HCT116 (cell line): ENCODE measurements around the gene CRADD. TPM values are rescaled to one million over a fixed set of nuclear protein-coding genes. Genes with fewer than 3 reads are reported as not detected.

ENCODE experiments used
- ATAC-seq: fragments of 200-7000 bp; cut with Tn5 transposase; 2 replicates; pipeline ENCODE4 v1.9.1; 2020; ENCODE audit warnings: mild to moderate bottlenecking, moderate library complexity
- BruUV-seq: library from RNA; stranded (reverse); fragments of 400-500 nt; replicated peaks from 2 replicates; lab custom pipeline; 2021; lab: Mats Ljungman, UMichigan
- CTCF ChIA-PET: fragments of 300-600 bp; sonication (Branson Sonifier 250); formaldehyde crosslinking; loops from one replicate; lab custom pipeline; 2021; ENCODE audit warnings: antibody characterized with exemption; lab: Charles Lee
- POLR2A ChIA-PET: fragments of 300-600, 350-600 bp; sonication (Branson Sonifier 250); formaldehyde crosslinking; loops from one replicate; lab custom pipeline; 2021; ENCODE audit warnings: antibody characterized with exemption; lab: Charles Lee
- RAD21 ChIA-PET, 2 experiments: fragments of 300-600 bp; sonication (Branson Sonifier 250); formaldehyde crosslinking; loops; one replicate each; lab custom pipeline; 2023; ENCODE audit warnings: low total read pairs in 2 of 2; ENCODE audit not compliant: uncharacterized antibody in 2 of 2, unreplicated experiment in 2 of 2, low non-redundant PET in 1 of 2; lab: Charles Lee
- DNase-seq: peaks from one replicate; pipeline ENCODE4 v3.0.0-alpha.2; 2010; ENCODE audit warnings: low read depth, low spot score
- H2AFZ ChIP-seq: fragments of 200-600 bp; shearing (Covaris generic), sonication (generic); 2 replicates; pipeline ENCODE4 v1.6.1; 2017; ENCODE audit warnings: low read depth, mixed run types, mixed read lengths, antibody characterized with exemption, low read length; ENCODE audit not compliant: poor library complexity, severe bottlenecking
- H3K27ac ChIP-seq: 2 replicates; pipeline ENCODE4 v1.5.1; 2012; ENCODE audit warnings: low read depth, low read length
- H3K27me3 ChIP-seq: fragments of 200-600 bp; sonication (generic); 2 replicates; pipeline ENCODE4 v1.6.1; 2016; ENCODE audit warnings: mixed run types, low read length, mixed read lengths; ENCODE audit not compliant: insufficient read depth
- H3K36me3 ChIP-seq, 2 experiments: fragments of 200-500 bp in 1 of 2; fragments of 200-600 bp in 1 of 2; sonication (Bioruptor generic) in 1 of 2; sonication (generic) in 1 of 2; 2 replicates each; pipeline versions ENCODE4 v1.5.1 to v1.6.1; 2014 to 2016; ENCODE audit warnings: low read length in 2 of 2, inconsistent platforms in 1 of 2, mixed read lengths in 1 of 2, mixed run types in 1 of 2; ENCODE audit not compliant: insufficient read depth in 2 of 2, control insufficient read depth in 1 of 2
- H3K4me1 ChIP-seq, 2 experiments: fragments of 200-600 bp in 1 of 2; sonication (generic) in 1 of 2; 2 replicates each; pipeline versions ENCODE4 v1.5.1 to v1.6.1; 2012 to 2017; ENCODE audit warnings: low read length in 2 of 2, inconsistent platforms in 1 of 2, mild to moderate bottlenecking in 1 of 2, mixed read lengths in 1 of 2, mixed run types in 1 of 2, moderate library complexity in 1 of 2; ENCODE audit not compliant: insufficient read depth in 2 of 2, control insufficient read depth in 1 of 2
- H3K4me2 ChIP-seq: fragments of 200-600 bp; sonication (generic); 2 replicates; pipeline ENCODE4 v1.6.1; 2017; ENCODE audit warnings: mixed run types, low read length, mixed read lengths
- H3K4me3 ChIP-seq, 2 experiments: fragments of 200-600 bp in 1 of 2; sonication (generic) in 1 of 2; replicated peaks in 1 of 2; 2 replicates each; pipeline ENCODE4 v1.5.1; 2011 to 2016; ENCODE audit warnings: low read length in 2 of 2, control low read depth in 1 of 2, low read depth in 1 of 2, mild to moderate bottlenecking in 1 of 2, mixed read lengths in 1 of 2, mixed run types in 1 of 2
- H3K79me2 ChIP-seq: fragments of 200-600 bp; sonication (generic); 2 replicates; pipeline ENCODE4 v1.6.1; 2017; ENCODE audit warnings: mild to moderate bottlenecking, mixed run types, low read length, moderate library complexity, mixed read lengths; ENCODE audit not compliant: insufficient read depth
- H3K9ac ChIP-seq: fragments of 200-600 bp; sonication (generic); 2 replicates; pipeline ENCODE4 v1.6.1; 2016; ENCODE audit warnings: low read length, mixed read lengths
- H3K9me2 ChIP-seq: fragments of 200-600 bp; sonication (generic), shearing (Covaris generic); 2 replicates; pipeline ENCODE4 v1.6.1; 2017; ENCODE audit warnings: mixed run types, mild to moderate bottlenecking, moderate library complexity; ENCODE audit not compliant: insufficient read depth
- H3K9me3 ChIP-seq, 2 experiments: fragments of 200-500 bp in 1 of 2; fragments of 200-600 bp in 1 of 2; sonication (Bioruptor generic) in 1 of 2; sonication (generic) in 1 of 2; 2 replicates each; pipeline ENCODE4 v1.6.1; 2014 to 2017; ENCODE audit warnings: low read length in 2 of 2, mixed read lengths in 2 of 2, inconsistent platforms in 1 of 2, low read depth in 1 of 2, mild to moderate bottlenecking in 1 of 2, mixed run types in 1 of 2, moderate library complexity in 1 of 2; ENCODE audit not compliant: control insufficient read depth in 1 of 2, insufficient read depth in 1 of 2
- H4K20me1 ChIP-seq: fragments of 200-600 bp; sonication (generic), shearing (Covaris generic); 2 replicates; pipeline ENCODE4 v1.6.1; 2017; ENCODE audit warnings: mixed run types, mild to moderate bottlenecking, moderate library complexity; ENCODE audit not compliant: insufficient read depth
- CBX3 ChIP-seq: IDR thresholded peaks from 2 replicates; pipeline ENCODE4 v1.6.1; 2012; ENCODE audit warnings: low read depth
- CEBPB ChIP-seq: IDR thresholded peaks from 2 replicates; pipeline ENCODE4 v1.6.1; 2012; ENCODE audit warnings: low read depth
- CTCF ChIP-seq, 3 experiments: fragments of 200-600 bp in 1 of 3; sonication (generic) in 1 of 3; IDR thresholded peaks in 2 of 3; conservative IDR thresholded peaks in 1 of 3; 2 replicates each; pipeline ENCODE4 v1.5.1; 2012 to 2017; ENCODE audit warnings: low read depth in 2 of 3, low read length in 2 of 3, antibody characterized with exemption in 1 of 3, borderline replicate concordance in 1 of 3, control low read depth in 1 of 3, mild to moderate bottlenecking in 1 of 3, mixed read lengths in 1 of 3, mixed run types in 1 of 3, moderate library complexity in 1 of 3; ENCODE audit not compliant: insufficient read depth in 1 of 3
- EGR1 ChIP-seq: IDR thresholded peaks from 2 replicates; pipeline ENCODE4 v1.6.1; 2012; ENCODE audit warnings: low read depth
- ELF1 ChIP-seq: IDR thresholded peaks from 2 replicates; pipeline ENCODE4 v1.6.1; 2012; ENCODE audit warnings: low read depth, borderline replicate concordance
- EZH2 ChIP-seq: fragments of 200-600 bp; sonication (generic); IDR thresholded peaks from 2 replicates; pipeline ENCODE4 v1.6.1; 2017; ENCODE audit warnings: antibody characterized with exemption, mixed run types
- EZH2phosphoT487 ChIP-seq: fragments of 200-600 bp; IDR thresholded peaks from 2 replicates; pipeline ENCODE4 v1.6.1; 2018; ENCODE audit warnings: antibody characterized with exemption, borderline replicate concordance
- JUND ChIP-seq: IDR thresholded peaks from 2 replicates; pipeline ENCODE4 v1.6.1; 2012
- MAX ChIP-seq: IDR thresholded peaks from 2 replicates; pipeline ENCODE4 v1.6.1; 2012
- POLR2A ChIP-seq: IDR thresholded peaks from 2 replicates; pipeline ENCODE4 v1.7.0; 2011; ENCODE audit warnings: borderline replicate concordance; ENCODE audit not compliant: insufficient read depth, insufficient read length; ENCODE audit errors: extremely low read depth
- POLR2AphosphoS5 ChIP-seq: IDR thresholded peaks from 2 replicates; pipeline ENCODE4 v1.6.1; 2011; ENCODE audit warnings: mild to moderate bottlenecking, low read depth, low read length, moderate library complexity
- RAD21 ChIP-seq: IDR thresholded peaks from 2 replicates; pipeline ENCODE4 v1.6.1; 2012; ENCODE audit warnings: low read depth, mild to moderate bottlenecking
- SIN3A ChIP-seq: IDR thresholded peaks from 2 replicates; pipeline ENCODE4 v1.6.1; 2012; ENCODE audit warnings: low read depth
- SP1 ChIP-seq: IDR thresholded peaks from 2 replicates; pipeline ENCODE4 v1.6.1; 2012; ENCODE audit warnings: low read depth
- SRF ChIP-seq: IDR thresholded peaks from 2 replicates; pipeline ENCODE4 v1.6.1; 2012; ENCODE audit warnings: low read depth
- TCF7L2 ChIP-seq: IDR thresholded peaks from 2 replicates; pipeline ENCODE4 v1.7.0; 2011; ENCODE audit warnings: borderline replicate concordance, inconsistent platforms; ENCODE audit not compliant: insufficient read depth, insufficient read length; ENCODE audit errors: extremely low read depth
- ZBTB33 ChIP-seq: IDR thresholded peaks from 2 replicates; pipeline ENCODE4 v1.6.1; 2011; ENCODE audit warnings: mild to moderate bottlenecking, low read length, moderate library complexity; ENCODE audit not compliant: insufficient replicate concordance; ENCODE audit errors: extremely low read depth
- ZFX ChIP-seq: fragments of 450-650 bp; IDR thresholded peaks from 2 replicates; pipeline ENCODE4 v1.6.1; 2017
- ZNF274 ChIP-seq: fragments of 200-500 bp; sonication (Bioruptor generic); IDR thresholded peaks from 2 replicates; pipeline ENCODE4 v1.6.1; 2014; ENCODE audit warnings: mild to moderate bottlenecking, low read depth, low read length, inconsistent platforms
- intact Hi-C: fragments of 100-400 bp; cut with micrococcal nuclease; formaldehyde crosslinking; loops from 2 replicates; pipeline ENCODE4 v1.10.0; 2022
- total RNA-seq: library from RNA; stranded (reverse); gene quantifications from one replicate; pipeline ENCODE4 v1.2.1, GENCODE V29; 2021; ENCODE audit not compliant: unreplicated experiment
- TF ChIP-seq, protein P1 (sequence below): IDR thresholded peaks from 2 replicates; pipeline ENCODE4 v1.6.1; 2012

The CRADD gene
- total RNA-seq, 1 experiment from 2014 or later = 12.2 TPM

GRCh38 chr12:93733928-93734327 is 56.8 kb downstream of the CRADD start (continued):
- TF ChIP-seq MAX = no peak
- no peak for TF ChIP-seq TCF7L2
- no peak for TF ChIP-seq SRF
- TF ChIP-seq SIN3A = no peak
- TF ChIP-seq ELF1 = no peak
- TF ChIP-seq SP1 = no peak
- no peak for TF ChIP-seq JUND
- no peak for TF ChIP-seq EGR1
- TF ChIP-seq ZFX = no peak
- no peak for TF ChIP-seq CEBPB
- TF ChIP-seq EZH2phosphoT487 = no peak
- TF ChIP-seq EZH2 = no peak

DNA sequence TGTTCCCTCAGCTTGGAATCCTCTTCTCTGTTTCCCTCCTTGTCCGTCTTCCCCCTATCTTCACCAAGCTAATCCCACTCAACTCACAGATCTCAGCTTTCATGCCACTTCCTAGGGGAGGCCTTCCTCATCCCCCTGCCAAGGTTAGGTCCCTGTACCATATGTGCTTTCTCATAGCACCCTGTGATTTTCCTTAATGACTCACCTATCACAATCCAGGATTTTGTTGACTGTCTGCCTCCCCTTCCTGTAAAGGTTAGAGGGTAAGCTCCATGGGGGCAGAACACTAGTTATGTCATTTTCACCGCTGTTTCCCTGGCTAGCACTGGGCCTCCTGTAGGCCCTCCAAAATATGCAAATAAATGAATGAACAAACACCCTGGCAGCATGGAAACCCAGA is 57.6 kb downstream of the CRADD start:
- H3K36me3 ChIP-seq = no peaks in the 10 kb centered on the region
- no peak overlapping the region for H3K27ac ChIP-seq
- H3K9ac ChIP-seq = no peak overlapping the region
- DNase-seq (no peak), ATAC-seq (no peak)
- ChIA-PET CTCF (no interaction called here), POLR2A (no interaction called here), RAD21 (no interaction called here)
- intact Hi-C loops = no loop called here
- H3K4me1 ChIP-seq = no peaks in the 10 kb centered on the region
- no peaks in the 10 kb centered on the region for H3K9me3 ChIP-seq
- H3K9me2 ChIP-seq = no peaks in the 10 kb centered on the region
- BruUV-seq = no TSS peak
- H2AFZ ChIP-seq = no peak overlapping the region
- H4K20me1 ChIP-seq = no peaks in the 10 kb centered on the region; the same call in 1 of the 2 replicates
- TF ChIP-seq SIN3A = no peak
- no peak for TF ChIP-seq ZNF274
- no peak for TF ChIP-seq CTCF (IDR thresholded peaks at IDR 0.05 in 2 of 3, conservative IDR thresholded peaks at IDR 0.05 in 1 of 3; ENCODE audit: borderline replicate concordance in 1 of 3, insufficient read depth in 1 of 3, low read depth in 2 of 3, low read length in 2 of 3)
- no peak for TF ChIP-seq JUND
- no peak for TF ChIP-seq ZFX
- no peak for TF ChIP-seq SP1
- TF ChIP-seq EZH2 = no peak
- no peak for TF ChIP-seq ELF1
- TF ChIP-seq EZH2phosphoT487 = no peak
- TF ChIP-seq, protein P1, sequence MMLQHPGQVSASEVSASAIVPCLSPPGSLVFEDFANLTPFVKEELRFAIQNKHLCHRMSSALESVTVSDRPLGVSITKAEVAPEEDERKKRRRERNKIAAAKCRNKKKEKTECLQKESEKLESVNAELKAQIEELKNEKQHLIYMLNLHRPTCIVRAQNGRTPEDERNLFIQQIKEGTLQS = no peak
- TF ChIP-seq ZBTB33 = no peak
- no peak for TF ChIP-seq CBX3
- no peak for TF ChIP-seq TCF7L2
- no peak for TF ChIP-seq POLR2AphosphoS5
- TF ChIP-seq POLR2A = no peak
- no peak for TF ChIP-seq SRF
- TF ChIP-seq CEBPB = no peak
- TF ChIP-seq RAD21 = no peak
- TF ChIP-seq MAX = no peak
- no peaks in the 10 kb centered on the region for H3K79me2 ChIP-seq
- H3K27me3 ChIP-seq = no peaks in the 10 kb centered on the region
- H3K4me3 ChIP-seq = no peak overlapping the region
- H3K4me2 ChIP-seq = no peak overlapping the region
